HepG2 (cell line): ENCODE results near the gene GNAI2. TPM values are rescaled to one million over a fixed set of nuclear protein-coding genes. Genes with fewer than 3 reads are reported as not detected.
A peak's percentile ranks its signal among the peaks of the same experiment; 100 is the strongest.

Source experiments
- ATAC-seq: fragments of 200-7000 bp; cut with Tn5 transposase; 3 replicates; pipeline ENCODE4 v1.9.1; 2020; ENCODE audit warnings: mild to moderate bottlenecking, moderate library complexity
- BruUV-seq: library from RNA; stranded (reverse); fragments of 400-500 nt; replicated peaks from 2 replicates; lab custom pipeline; 2021; lab: Mats Ljungman, UMichigan
- CTCF ChIA-PET: fragments of 300-600 bp; formaldehyde crosslinking; extraction: SDS; loops from one replicate; lab custom pipeline; 2021; ENCODE audit warnings: low total read pairs, inconsistent platforms, low intra/inter-chr PET ratio; lab: Yijun Ruan, JAX
- POLR2A ChIA-PET: fragments of 350-600 bp; sonication (Branson Sonifier 250); formaldehyde crosslinking; loops from one replicate; lab custom pipeline; 2020; ENCODE audit warnings: antibody characterized with exemption, inconsistent platforms; lab: Yijun Ruan, JAX
- DNase-seq: peaks from one replicate; pipeline ENCODE4 v3.0.0-alpha.2; 2015; ENCODE audit warnings: low spot score
- FAIRE-seq: peaks from 3 replicates; lab custom pipeline; 2011; peaks lifted over from hg19 to GRCh38; lab: Jason Lieb, UNC
- H2AFZ ChIP-seq: one replicate; pipeline ENCODE4 v1.6.1; 2011; ENCODE audit warnings: low read length, inconsistent platforms
- H3K27ac ChIP-seq: fragments of 300-600 bp; 3 replicates; pipeline ENCODE4 v1.8.0; 2011; ENCODE audit warnings: mixed run types, mild to moderate bottlenecking, mixed read lengths, low read length, inconsistent platforms; ENCODE audit not compliant: insufficient read depth; ENCODE audit errors: extremely low read length
- H3K27me3 ChIP-seq, 2 experiments: fragments of 200-600 bp in 1 of 2; 2 replicates in 1 of 2; 3 replicates in 1 of 2; pipeline versions ENCODE4 v1.6.0 to v1.8.0; 2011; ENCODE audit warnings: low read length in 2 of 2, mild to moderate bottlenecking in 2 of 2, moderate library complexity in 2 of 2, inconsistent platforms in 1 of 2; ENCODE audit not compliant: insufficient read depth in 2 of 2, control insufficient read depth in 1 of 2
- H3K36me3 ChIP-seq, 2 experiments: fragments of 200-600 bp in 1 of 2; replicated peaks in 1 of 2; 2 replicates in 1 of 2; 3 replicates in 1 of 2; pipeline versions ENCODE4 v1.5.1 to v1.8.0; 2011; ENCODE audit warnings: low read length in 2 of 2, inconsistent platforms in 1 of 2; ENCODE audit not compliant: insufficient read depth in 2 of 2, control insufficient read depth in 1 of 2
- H3K4me1 ChIP-seq: 2 replicates; pipeline ENCODE4 v1.5.1; 2012; ENCODE audit warnings: low read length, inconsistent platforms; ENCODE audit not compliant: insufficient read depth
- H3K4me2 ChIP-seq: 2 replicates; pipeline ENCODE4 v1.6.0; 2011; ENCODE audit warnings: low read depth, low read length, inconsistent platforms
- H3K4me3 ChIP-seq, 3 experiments: fragments of 200-600 bp in 1 of 3; sonication (generic), shearing (Covaris generic) in 1 of 3; replicated peaks in 1 of 3; 2 replicates each; pipeline ENCODE4 v1.5.1; 2011 to 2016; ENCODE audit warnings: low read length in 3 of 3, inconsistent platforms in 2 of 3, low read depth in 2 of 3, mild to moderate bottlenecking in 2 of 3, control low read depth in 1 of 3, mixed read lengths in 1 of 3; ENCODE audit not compliant: insufficient read depth in 1 of 3
- H3K79me2 ChIP-seq: one replicate; pipeline ENCODE4 v1.6.1; 2011; ENCODE audit warnings: low read length, inconsistent platforms; ENCODE audit not compliant: insufficient read depth
- H3K9ac ChIP-seq: 2 replicates; pipeline ENCODE4 v1.6.0; 2011; ENCODE audit warnings: mild to moderate bottlenecking, low read depth, low read length, inconsistent platforms; ENCODE audit not compliant: insufficient read depth
- H3K9me3 ChIP-seq: 2 replicates; pipeline ENCODE4 v1.5.1; 2012; ENCODE audit warnings: mild to moderate bottlenecking, low read length
- H4K20me1 ChIP-seq: 2 replicates; pipeline ENCODE4 v1.6.0; 2011; ENCODE audit warnings: inconsistent platforms, mild to moderate bottlenecking, low read length, moderate library complexity; ENCODE audit not compliant: insufficient read depth
- BCL6 ChIP-seq: IDR thresholded peaks from 2 replicates; pipeline ENCODE4 v1.6.1; 2016; ENCODE audit warnings: missing genetic modification reagents, missing compliant biosample characterization
- DMTF1 ChIP-seq: sonication (generic); formaldehyde crosslinking; IDR thresholded peaks from 2 replicates; pipeline ENCODE4 v1.4.0; 2020; ENCODE audit warnings: mild to moderate bottlenecking, missing genetic modification reagents
- HNF4A ChIP-seq: sonication (generic); formaldehyde crosslinking; IDR thresholded peaks from 2 replicates; pipeline ENCODE4 v1.4.0; 2020; ENCODE audit warnings: missing genetic modification reagents
- PAXIP1 ChIP-seq: sonication (generic); formaldehyde crosslinking; conservative IDR thresholded peaks from 2 replicates; pipeline ENCODE4 v1.4.0; 2020; ENCODE audit warnings: mild to moderate bottlenecking, missing genetic modification reagents, moderate library complexity
- SYNCRIP ChIP-seq: fragments of 200-400 bp; formaldehyde crosslinking; IDR thresholded peaks from 2 replicates; pipeline ENCODE4 v1.6.1; 2018; ENCODE audit warnings: mild to moderate bottlenecking, low read depth, low read length; ENCODE audit not compliant: insufficient read depth
- ZMYM2 ChIP-seq: sonication (generic); formaldehyde crosslinking; IDR thresholded peaks from 2 replicates; pipeline ENCODE4 v1.8.0; 2022; ENCODE audit warnings: mild to moderate bottlenecking, missing genetic modification reagents
- ZNF160 ChIP-seq: sonication (generic); formaldehyde crosslinking; IDR thresholded peaks from 2 replicates; pipeline ENCODE4 v1.8.0; 2022; ENCODE audit warnings: mild to moderate bottlenecking, inconsistent platforms, missing genetic modification reagents
- ZNF256 ChIP-seq: sonication (generic); formaldehyde crosslinking; conservative IDR thresholded peaks from 2 replicates; pipeline ENCODE4 v1.4.0; 2020; ENCODE audit warnings: missing genetic modification reagents
- ZNF296 ChIP-seq: sonication (generic); formaldehyde crosslinking; conservative IDR thresholded peaks from 2 replicates; pipeline ENCODE4 v1.5.0; 2020; ENCODE audit warnings: mild to moderate bottlenecking, missing genetic modification reagents
- ZNF431 ChIP-seq: sonication (generic); formaldehyde crosslinking; IDR thresholded peaks from 2 replicates; pipeline ENCODE4 v1.9.0; 2022; ENCODE audit warnings: missing genetic modification reagents, low read depth, mild to moderate bottlenecking, borderline replicate concordance
- ZNF432 ChIP-seq: sonication (generic); formaldehyde crosslinking; IDR thresholded peaks from 2 replicates; pipeline ENCODE4 v1.5.0; 2020; ENCODE audit warnings: missing genetic modification reagents, mild to moderate bottlenecking, borderline replicate concordance
- ZNF547 ChIP-seq: sonication (generic); formaldehyde crosslinking; IDR thresholded peaks from 2 replicates; pipeline ENCODE4 v1.5.1; 2020; ENCODE audit warnings: mild to moderate bottlenecking, missing genetic modification reagents
- ZNF574 ChIP-seq: sonication (generic); formaldehyde crosslinking; IDR thresholded peaks from 2 replicates; pipeline ENCODE4 v1.4.0; 2020; ENCODE audit warnings: missing genetic modification reagents
- ZNF891 ChIP-seq: sonication (generic); formaldehyde crosslinking; IDR thresholded peaks from 2 replicates; pipeline ENCODE4 v1.5.0; 2020; ENCODE audit warnings: mild to moderate bottlenecking, missing genetic modification reagents
- WGBS: methylation state at CpG from one replicate; pipeline ENCODE4 v1.1.6; 2017; ENCODE audit warnings: low lambda C conversion rate; 5-methylcytosine and 5-hydroxymethylcytosine counted together
- in situ Hi-C: cut with HindIII; loops from 2 replicates; pipeline ENCODE4 v1.10.0; 2017; ENCODE audit warnings: low pct_unique_long_range_greater_than_20kb; ENCODE audit not compliant: extremely low pct_ligation_motif_present
- intact Hi-C: fragments of 100-400 bp; cut with micrococcal nuclease; formaldehyde crosslinking; loops from one replicate; pipeline ENCODE4 v1.10.0; 2022; ENCODE audit not compliant: unreplicated experiment
- polyA plus RNA-seq, 8 experiments: library from polyadenylated mRNA; depleted of rRNA in 3 of 8; stranded (reverse) in 7 of 8; unstranded in 1 of 8; fragments of >200 nt; fragmentation: Illumina TruSeq in 4 of 8; extraction: Trizol in 4 of 8; gene quantifications; 2 replicates each; pipeline versions ENCODE4 v1.2.1 to v1.2.3, GENCODE V29; 2011 to 2016; ENCODE audit warnings: low read depth in 4 of 8, missing spikeins in 1 of 8, mixed read lengths in 1 of 8; ENCODE audit not compliant: insufficient read depth in 1 of 8
- total RNA-seq, 5 experiments: library from RNA; depleted of rRNA; stranded (reverse); fragments of >200 nt; fragmentation: Illumina TruSeq; extraction: Trizol; gene quantifications; 2 replicates each; pipeline ENCODE4 v1.2.3, GENCODE V29; 2016; ENCODE audit warnings: low read depth in 1 of 5

GNAI2 gene
- total and polyA plus RNA-seq, 2 of the 13 experiments (the other 11 are each of a cell fraction or from before 2014, with no cell fraction given), result 51.1 to 66.2 TPM

GRCh38 chr3:50302095-50303012 is 66.3 kb downstream of the GNAI2 start:
- intact Hi-C loops (loop anchor here (1.0 to 5.0 kb wide), 2 partner anchors 22 to 40 kb away; no protein-coding TSS in a partner anchor), in situ Hi-C loops (no loop called here)
- DNase-seq, result no peak
- Histone ChIP-seq H2AFZ (no peak overlapping the region), H3K4me2 (peak overlapping the region; percentile 86), H3K9ac (peak overlapping the region; percentile 93), H3K9me3 (no peaks in the 10 kb centered on the region), H3K4me1 (peaks cover 56% of the 10 kb centered on the region), H3K4me3 (peak overlapping the region; percentile 67 to 91 (median 71)), H4K20me1 (peaks cover 11% of the 10 kb centered on the region), H3K27me3 (no peaks in the 10 kb centered on the region; a peak in 1 of 5 replicates), H3K79me2 (peaks cover 36% of the 10 kb centered on the region), H3K27ac (peak overlapping the region; percentile 96), H3K36me3 (peaks cover 1 to 3% of the 10 kb centered on the region in 2 experiments; a peak in 2 of 5 replicates)
- no peak for FAIRE-seq
- 10% methylated on average over 2 of the region's 32 CpGs for WGBS
- peak; percentile 3 for ATAC-seq
- CTCF ChIA-PET, result interaction anchor here (1.9 to 2.5 kb wide), 2 partner anchors 20 to 22 kb away, joined by 14 to 15 read pairs; partner anchors contain the start of gene HYAL2
- POLR2A ChIA-PET, result interaction anchor here (1.1 to 7.9 kb wide), 14 partner anchors 10 to 106 kb away, joined by 3 to 222 read pairs (median 12); partner anchors contain the start of genes CYB561D2, GNAI2, HYAL2 and IFRD2
- no TSS peak for BruUV-seq
- TF ChIP-seq DMTF1 (CRISPR knock-in tag), result no peak
- 0 out of 2 replicates have a peak, but pooled peaks have one; percentile 4 for TF ChIP-seq ZNF574 (CRISPR knock-in tag)
- no peak for TF ChIP-seq ZMYM2
- 0 out of 2 replicates have a peak, but pooled peaks have one; percentile 2 for TF ChIP-seq ZNF547 (CRISPR knock-in tag)
- TF ChIP-seq ZNF160 (CRISPR knock-in tag), result no peak
- peak; percentile 62; the same call in 1 of the 2 replicates for TF ChIP-seq ZNF891 (CRISPR knock-in tag)
- no peak for TF ChIP-seq SYNCRIP
- no peak for TF ChIP-seq BCL6 (CRISPR knock-in tag)
- TF ChIP-seq PAXIP1 (CRISPR knock-in tag), result no peak
- TF ChIP-seq HNF4A (CRISPR knock-in tag), result no peak
- no peak for TF ChIP-seq ZNF256 (CRISPR knock-in tag)
- TF ChIP-seq ZNF432 (CRISPR knock-in tag), result no peak
- TF ChIP-seq ZNF296 (CRISPR knock-in tag), result no peak
- TF ChIP-seq ZNF431 (CRISPR knock-in tag), result no peak
